HepG2 (cell line): ENCODE measurements around the gene GPR62. TPM values are rescaled to one million over a fixed set of nuclear protein-coding genes. Genes with fewer than 3 reads are reported as not detected.

Source experiments
- AGO2 ChIP-seq: fragments of 200-400 bp; formaldehyde crosslinking; optimal IDR thresholded peaks from 2 replicates; pipeline ENCODE3; 2017; ENCODE audit warnings: mild to moderate bottlenecking, low read depth, low read length, moderate library complexity
- KLF13 ChIP-seq: sonication (generic); formaldehyde crosslinking; IDR thresholded peaks from 2 replicates; pipeline ENCODE4 v1.4.0; 2020; ENCODE audit warnings: mild to moderate bottlenecking, missing genetic modification reagents
- NFYC ChIP-seq: IDR thresholded peaks from 2 replicates; pipeline ENCODE4 v1.6.1; 2016; ENCODE audit warnings: missing genetic modification reagents, missing compliant biosample characterization
- NPAS2 ChIP-seq: sonication (generic); formaldehyde crosslinking; IDR thresholded peaks from 2 replicates; pipeline ENCODE4 v1.8.0; 2022; ENCODE audit warnings: mild to moderate bottlenecking, missing genetic modification reagents, borderline replicate concordance
- PAWR ChIP-seq: sonication (generic); formaldehyde crosslinking; IDR thresholded peaks from 2 replicates; pipeline ENCODE4 v1.4.0; 2020; ENCODE audit warnings: missing genetic modification reagents, mild to moderate bottlenecking, borderline replicate concordance
- SOX13 ChIP-seq, 3 experiments: fragments of 450-650 bp in 1 of 3; sonication (generic) in 1 of 3; formaldehyde crosslinking in 1 of 3; IDR thresholded peaks in 2 of 3; conservative IDR thresholded peaks in 1 of 3; 2 replicates each; pipeline versions ENCODE4 v1.5.0 to v1.6.1; 2016 to 2020; ENCODE audit warnings: antibody characterized with exemption in 1 of 3, mild to moderate bottlenecking in 1 of 3, missing compliant biosample characterization in 1 of 3, missing genetic modification reagents in 1 of 3, moderate library complexity in 1 of 3
- ZNF264 ChIP-seq: sonication (generic); formaldehyde crosslinking; IDR thresholded peaks from 2 replicates; pipeline ENCODE4 v1.4.0; 2020; ENCODE audit warnings: missing genetic modification reagents
- ZNF337 ChIP-seq: sonication (generic); formaldehyde crosslinking; IDR thresholded peaks from 2 replicates; pipeline ENCODE4 v1.5.1; 2020; ENCODE audit warnings: missing genetic modification reagents, low read depth, mild to moderate bottlenecking, borderline replicate concordance
- ZNF354B ChIP-seq: sonication (generic); formaldehyde crosslinking; IDR thresholded peaks from 2 replicates; pipeline ENCODE4 v1.8.0; 2022; ENCODE audit warnings: mild to moderate bottlenecking, missing genetic modification reagents
- ZNF530 ChIP-seq: sonication (generic); formaldehyde crosslinking; IDR thresholded peaks from 2 replicates; pipeline ENCODE4 v1.5.0; 2020; ENCODE audit warnings: low read depth, mild to moderate bottlenecking, missing genetic modification reagents
- ZNF589 ChIP-seq: sonication (generic); formaldehyde crosslinking; conservative IDR thresholded peaks from 2 replicates; pipeline ENCODE4 v1.8.0; 2022; ENCODE audit warnings: mild to moderate bottlenecking, moderate library complexity, missing genetic modification reagents
- polyA plus RNA-seq, 8 experiments: library from polyadenylated mRNA; depleted of rRNA in 3 of 8; stranded (reverse) in 7 of 8; unstranded in 1 of 8; fragments of >200 nt; fragmentation: Illumina TruSeq in 4 of 8; extraction: Trizol in 4 of 8; gene quantifications; 2 replicates each; pipeline versions ENCODE4 v1.2.1 to v1.2.3, GENCODE V29; 2011 to 2016; ENCODE audit warnings: low read depth in 4 of 8, missing spikeins in 1 of 8, mixed read lengths in 1 of 8; ENCODE audit not compliant: insufficient read depth in 1 of 8
- total RNA-seq, 5 experiments: library from RNA; depleted of rRNA; stranded (reverse); fragments of >200 nt; fragmentation: Illumina TruSeq; extraction: Trizol; gene quantifications; 2 replicates each; pipeline ENCODE4 v1.2.3, GENCODE V29; 2016; ENCODE audit warnings: low read depth in 1 of 5
- TF ChIP-seq, protein P1 (sequence below): sonication (generic); IDR thresholded peaks from 2 replicates; pipeline ENCODE4 v1.6.1; 2016; ENCODE audit warnings: low read depth, borderline replicate concordance
- TF ChIP-seq, protein P2 (sequence below): sonication (generic); formaldehyde crosslinking; conservative IDR thresholded peaks from 2 replicates; pipeline ENCODE4 v1.8.1; 2023; ENCODE audit warnings: missing genetic modification reagents
- TF ChIP-seq, protein P3 (sequence below): sonication (generic); formaldehyde crosslinking; IDR thresholded peaks from 2 replicates; pipeline ENCODE4 v1.4.0; 2020; ENCODE audit warnings: missing genetic modification reagents
- TF ChIP-seq, protein P4 (sequence below): sonication (generic); formaldehyde crosslinking; IDR thresholded peaks from 2 replicates; pipeline ENCODE4 v1.4.0; 2020; ENCODE audit warnings: missing genetic modification reagents
- TF ChIP-seq, protein P5 (sequence below), 2 experiments: sonication (generic) in 1 of 2; formaldehyde crosslinking in 1 of 2; IDR thresholded peaks; 2 replicates each; pipeline versions ENCODE4 v1.4.0 to v1.6.1; 2016 to 2020; ENCODE audit warnings: borderline replicate concordance in 1 of 2, low read depth in 1 of 2, mild to moderate bottlenecking in 1 of 2, missing genetic modification reagents in 1 of 2

Gene GPR62
- total and polyA plus RNA-seq, 2 of the 13 experiments (the other 11 are each of a cell fraction or from before 2014, with no cell fraction given), result not detected

DNA sequence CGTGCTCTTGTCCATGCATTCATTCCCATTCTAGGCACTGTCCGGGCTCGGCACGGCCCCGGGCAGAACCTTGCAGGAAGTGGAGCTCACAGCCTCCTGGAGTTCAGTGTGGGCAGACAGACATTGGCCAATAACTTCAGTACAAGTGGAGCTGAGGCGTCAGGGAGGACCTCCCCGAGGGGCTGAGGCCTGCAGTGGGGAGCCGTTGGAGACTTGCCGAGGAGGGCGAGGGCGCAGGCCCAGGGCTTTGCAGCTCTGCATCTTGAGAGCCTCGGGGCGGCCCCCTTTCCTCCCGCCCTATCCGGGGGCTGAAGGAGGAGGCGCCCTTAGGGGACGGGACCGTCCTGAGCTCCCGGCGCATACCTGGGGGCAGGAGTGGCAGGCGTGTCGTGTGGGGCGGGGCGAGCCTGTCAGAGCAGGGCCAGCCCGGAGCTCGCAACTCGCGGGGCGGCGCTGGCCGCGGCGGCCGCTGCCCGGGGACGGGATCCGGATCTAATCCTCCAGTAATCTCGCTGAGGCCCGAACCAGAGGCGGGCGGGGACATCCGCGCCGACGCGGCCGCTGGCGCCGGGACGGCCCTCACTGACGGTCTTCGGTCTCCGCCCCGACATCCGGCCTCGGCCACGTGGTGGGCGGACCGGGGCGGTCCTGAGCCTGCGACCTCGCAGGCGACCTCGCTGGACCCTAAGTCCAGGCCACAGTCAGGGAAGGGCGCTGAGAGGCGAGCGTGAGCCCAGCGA is 27.8 kb downstream of the GPR62 start, which contains the start of gene ACY1 (continued):
- no peak for TF ChIP-seq ZNF530 (CRISPR knock-in tag)
- TF ChIP-seq, protein P1, sequence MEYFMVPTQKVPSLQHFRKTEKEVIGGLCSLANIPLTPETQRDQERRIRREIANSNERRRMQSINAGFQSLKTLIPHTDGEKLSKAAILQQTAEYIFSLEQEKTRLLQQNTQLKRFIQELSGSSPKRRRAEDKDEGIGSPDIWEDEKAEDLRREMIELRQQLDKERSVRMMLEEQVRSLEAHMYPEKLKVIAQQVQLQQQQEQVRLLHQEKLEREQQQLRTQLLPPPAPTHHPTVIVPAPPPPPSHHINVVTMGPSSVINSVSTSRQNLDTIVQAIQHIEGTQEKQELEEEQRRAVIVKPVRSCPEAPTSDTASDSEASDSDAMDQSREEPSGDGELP, result peak; percentile 71; the same call in 1 of the 2 replicates
- TF ChIP-seq NFYC (CRISPR knock-in tag), result peak; percentile 47
- no peak; the same call in none of the 2 replicates for TF ChIP-seq ZNF264 (CRISPR knock-in tag)
- TF ChIP-seq ZNF337 (CRISPR knock-in tag), result no peak; the same call in 1 of the 2 replicates
- peak; percentile 76; the same call in 1 of the 2 replicates for TF ChIP-seq ZNF589
- TF ChIP-seq, protein P2, sequence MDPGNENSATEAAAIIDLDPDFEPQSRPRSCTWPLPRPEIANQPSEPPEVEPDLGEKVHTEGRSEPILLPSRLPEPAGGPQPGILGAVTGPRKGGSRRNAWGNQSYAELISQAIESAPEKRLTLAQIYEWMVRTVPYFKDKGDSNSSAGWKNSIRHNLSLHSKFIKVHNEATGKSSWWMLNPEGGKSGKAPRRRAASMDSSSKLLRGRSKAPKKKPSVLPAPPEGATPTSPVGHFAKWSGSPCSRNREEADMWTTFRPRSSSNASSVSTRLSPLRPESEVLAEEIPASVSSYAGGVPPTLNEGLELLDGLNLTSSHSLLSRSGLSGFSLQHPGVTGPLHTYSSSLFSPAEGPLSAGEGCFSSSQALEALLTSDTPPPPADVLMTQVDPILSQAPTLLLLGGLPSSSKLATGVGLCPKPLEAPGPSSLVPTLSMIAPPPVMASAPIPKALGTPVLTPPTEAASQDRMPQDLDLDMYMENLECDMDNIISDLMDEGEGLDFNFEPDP (CRISPR knock-in tag), result peak; percentile 95; the same call in 1 of the 2 replicates
- TF ChIP-seq NPAS2 (CRISPR knock-in tag), result no peak
- TF ChIP-seq KLF13, result peak; percentile 98
- peak; percentile 89 for TF ChIP-seq AGO2
- no peak for TF ChIP-seq PAWR (CRISPR knock-in tag)
- TF ChIP-seq, protein P3, sequence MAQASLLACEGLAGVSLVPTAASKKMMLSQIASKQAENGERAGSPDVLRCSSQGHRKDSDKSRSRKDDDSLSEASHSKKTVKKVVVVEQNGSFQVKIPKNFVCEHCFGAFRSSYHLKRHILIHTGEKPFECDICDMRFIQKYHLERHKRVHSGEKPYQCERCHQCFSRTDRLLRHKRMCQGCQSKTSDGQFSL (CRISPR knock-in tag), result no peak; the same call in 1 of the 2 replicates
- TF ChIP-seq, protein P4, sequence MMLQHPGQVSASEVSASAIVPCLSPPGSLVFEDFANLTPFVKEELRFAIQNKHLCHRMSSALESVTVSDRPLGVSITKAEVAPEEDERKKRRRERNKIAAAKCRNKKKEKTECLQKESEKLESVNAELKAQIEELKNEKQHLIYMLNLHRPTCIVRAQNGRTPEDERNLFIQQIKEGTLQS, result 0 out of 2 replicates have a peak, but pooled peaks have one; percentile 4
- TF ChIP-seq SOX13 (IDR thresholded peaks at IDR 0.05), result peak; percentile 24; the same call in 1 of the 2 replicates
- TF ChIP-seq SOX13 (CRISPR knock-in tag; conservative IDR thresholded peaks at IDR 0.05 in 1 of 2, IDR thresholded peaks at IDR 0.05 in 1 of 2), result peak in 1 of 2 experiments; percentile 70; a peak in 2 of 4 replicates
- TF ChIP-seq, protein P5, sequence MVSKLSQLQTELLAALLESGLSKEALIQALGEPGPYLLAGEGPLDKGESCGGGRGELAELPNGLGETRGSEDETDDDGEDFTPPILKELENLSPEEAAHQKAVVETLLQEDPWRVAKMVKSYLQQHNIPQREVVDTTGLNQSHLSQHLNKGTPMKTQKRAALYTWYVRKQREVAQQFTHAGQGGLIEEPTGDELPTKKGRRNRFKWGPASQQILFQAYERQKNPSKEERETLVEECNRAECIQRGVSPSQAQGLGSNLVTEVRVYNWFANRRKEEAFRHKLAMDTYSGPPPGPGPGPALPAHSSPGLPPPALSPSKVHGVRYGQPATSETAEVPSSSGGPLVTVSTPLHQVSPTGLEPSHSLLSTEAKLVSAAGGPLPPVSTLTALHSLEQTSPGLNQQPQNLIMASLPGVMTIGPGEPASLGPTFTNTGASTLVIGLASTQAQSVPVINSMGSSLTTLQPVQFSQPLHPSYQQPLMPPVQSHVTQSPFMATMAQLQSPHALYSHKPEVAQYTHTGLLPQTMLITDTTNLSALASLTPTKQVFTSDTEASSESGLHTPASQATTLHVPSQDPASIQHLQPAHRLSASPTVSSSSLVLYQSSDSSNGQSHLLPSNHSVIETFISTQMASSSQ (IDR thresholded peaks at IDR 0.05; ENCODE audit: low read depth), result peak; percentile 19; the same call in 1 of the 2 replicates
- TF ChIP-seq, protein P5 (CRISPR knock-in tag; IDR thresholded peaks at IDR 0.05; ENCODE audit: borderline replicate concordance), result peak; percentile 66; the same call in 1 of the 2 replicates
- no peak for TF ChIP-seq ZNF354B (CRISPR knock-in tag)
